Hepatocyte (in vitro differentiated cells): ENCODE results near the gene ZC3H4. TPM values are rescaled to one million over a fixed set of nuclear protein-coding genes. Genes with fewer than 3 reads are reported as not detected.

ENCODE experiments used
- DNase-seq: peaks from one replicate; pipeline ENCODE4 v3.0.0-alpha.2; 2016; ENCODE audit warnings: low spot score
- H2AFZ ChIP-seq: fragments of 200-600 bp; sonication (generic); 2 replicates; pipeline ENCODE4 v1.6.0; 2016; ENCODE audit warnings: antibody characterized with exemption, mild to moderate bottlenecking
- H3K27ac ChIP-seq: fragments of 200-600 bp; sonication (generic); 2 replicates; pipeline ENCODE4 v1.5.1; 2016; ENCODE audit warnings: mild to moderate bottlenecking
- H3K27me3 ChIP-seq: fragments of 200-600 bp; sonication (generic); 2 replicates; pipeline ENCODE4 v1.6.1; 2016
- H3K36me3 ChIP-seq: fragments of 200-600 bp; sonication (generic); replicated peaks from 2 replicates; pipeline ENCODE4 v1.5.1; 2016; ENCODE audit warnings: low read depth; ENCODE audit not compliant: insufficient read depth
- H3K4me1 ChIP-seq: fragments of 200-600 bp; sonication (generic); 2 replicates; pipeline ENCODE4 v1.5.1; 2016; ENCODE audit warnings: mild to moderate bottlenecking, moderate library complexity; ENCODE audit not compliant: insufficient read depth
- H3K4me2 ChIP-seq: fragments of 200-600 bp; sonication (generic); 2 replicates; pipeline ENCODE4 v1.6.0; 2016
- H3K4me3 ChIP-seq: fragments of 200-600 bp; sonication (generic); 2 replicates; pipeline ENCODE4 v1.5.1; 2016; ENCODE audit warnings: mild to moderate bottlenecking
- H3K79me2 ChIP-seq: fragments of 200-600 bp; sonication (generic); 2 replicates; pipeline ENCODE4 v1.6.0; 2017; ENCODE audit warnings: mild to moderate bottlenecking
- H3K9me2 ChIP-seq: fragments of 200-600 bp; sonication (generic); replicated peaks from 2 replicates; pipeline ENCODE4 v1.6.0; 2017; ENCODE audit warnings: mild to moderate bottlenecking; ENCODE audit not compliant: insufficient read depth
- H3K9me3 ChIP-seq: fragments of 200-600 bp; sonication (generic); 2 replicates; pipeline ENCODE4 v1.5.1; 2016; ENCODE audit warnings: low read depth, mild to moderate bottlenecking
- H4K20me1 ChIP-seq: fragments of 200-600 bp; sonication (generic); 2 replicates; pipeline ENCODE4 v1.6.0; 2016; ENCODE audit warnings: mild to moderate bottlenecking; ENCODE audit not compliant: insufficient read depth, poor library complexity, severe bottlenecking
- EZH2 ChIP-seq: fragments of 200-600 bp; sonication (generic); IDR thresholded peaks from 2 replicates; pipeline ENCODE4 v1.6.1; 2016; ENCODE audit warnings: antibody characterized with exemption, mild to moderate bottlenecking, borderline replicate concordance
- EZH2phosphoT487 ChIP-seq: fragments of 200-600 bp; sonication (generic); IDR thresholded peaks from one replicate; pipeline ENCODE4 v1.6.1; 2018; ENCODE audit warnings: antibody characterized with exemption, mild to moderate bottlenecking, low read depth, moderate library complexity; ENCODE audit not compliant: unreplicated experiment, severe bottlenecking
- WGBS: methylation state at CpG from one replicate; pipeline ENCODE4 v1.1.6; 2016; ENCODE audit warnings: low lambda C conversion rate; ENCODE audit errors: missing lambda C conversion rate; 5-methylcytosine and 5-hydroxymethylcytosine counted together
- polyA plus RNA-seq: library from polyadenylated mRNA; unstranded; fragments of >200 nt; fragmentation: Nextera tagmentation; extraction: Ambion mirVana; gene quantifications from 2 replicates; pipeline ENCODE4 v1.2.1, GENCODE V29; 2016
- total RNA-seq: library from RNA; depleted of rRNA; stranded (reverse); fragments of >200 nt; gene quantifications from 2 replicates; pipeline ENCODE4 v1.2.3, GENCODE V29; 2014
- TF ChIP-seq, protein P1 (sequence below): fragments of 200-600 bp; sonication (generic); IDR thresholded peaks from 2 replicates; pipeline ENCODE4 v1.5.1; 2016; ENCODE audit warnings: antibody characterized with exemption, mild to moderate bottlenecking; ENCODE audit not compliant: poor library complexity

The ZC3H4 gene
- total and polyA plus RNA-seq, 2 experiments from 2014 or later: 4.3 to 13.1 TPM

DNA sequence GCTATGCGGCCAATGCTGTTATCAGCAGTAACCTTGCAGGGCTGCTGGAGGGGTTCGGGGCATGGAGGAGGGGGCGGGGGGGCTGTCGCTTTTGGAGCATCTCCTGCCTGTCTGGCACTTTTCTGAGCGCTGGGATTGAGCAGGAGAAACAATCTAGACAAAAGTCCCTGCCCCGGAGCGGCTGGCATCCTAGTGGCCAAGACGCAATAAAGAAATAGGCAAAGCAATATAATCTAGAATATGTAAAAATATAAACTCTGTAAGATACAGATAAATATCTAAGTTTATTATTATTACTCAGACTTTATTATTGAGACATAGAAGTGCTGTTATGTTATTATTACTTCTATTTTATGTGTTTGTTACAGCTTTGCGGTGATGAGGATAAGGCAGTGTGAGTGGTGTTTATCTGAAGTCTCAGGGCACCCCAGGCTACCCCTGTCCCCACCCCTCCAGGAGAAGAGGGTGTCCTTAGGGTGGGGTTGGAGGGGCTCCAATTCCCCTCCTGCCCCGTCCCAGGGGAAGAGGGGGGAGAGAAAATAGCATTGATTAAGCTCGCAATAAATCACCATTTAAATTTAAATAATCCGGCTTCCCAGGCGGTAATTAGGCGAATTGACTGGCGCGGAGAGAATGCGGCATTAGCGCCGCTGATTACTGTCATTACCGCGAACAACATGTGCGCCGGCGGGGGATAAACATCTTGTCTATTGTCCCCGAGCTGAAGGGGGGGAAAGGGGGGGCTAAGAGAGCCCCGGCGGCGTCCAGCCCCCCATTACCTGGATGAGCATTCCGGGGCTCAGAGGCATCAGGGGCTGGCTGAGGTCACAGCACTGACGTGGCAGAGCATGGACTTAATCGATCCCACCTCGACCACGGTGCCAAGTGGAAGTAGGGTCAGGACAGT lies 90.8 kb downstream of the ZC3H4 start:
- Histone ChIP-seq H3K9me2 (no peaks in the 10 kb centered on the region), H3K36me3 (no peaks in the 10 kb centered on the region), H3K4me1 (peaks cover 18% of the 10 kb centered on the region), H3K27ac (no peak overlapping the region), H3K27me3 (peaks cover 67% of the 10 kb centered on the region), H4K20me1 (no peaks in the 10 kb centered on the region), H3K9me3 (no peaks in the 10 kb centered on the region), H3K4me3 (no peak overlapping the region), H2AFZ (no peak overlapping the region), H3K79me2 (no peaks in the 10 kb centered on the region), H3K4me2 (peak overlapping the region; percentile 44)
- 12% methylated on average over 31 of the region's 33 CpGs for WGBS
- TF ChIP-seq, protein P1, sequence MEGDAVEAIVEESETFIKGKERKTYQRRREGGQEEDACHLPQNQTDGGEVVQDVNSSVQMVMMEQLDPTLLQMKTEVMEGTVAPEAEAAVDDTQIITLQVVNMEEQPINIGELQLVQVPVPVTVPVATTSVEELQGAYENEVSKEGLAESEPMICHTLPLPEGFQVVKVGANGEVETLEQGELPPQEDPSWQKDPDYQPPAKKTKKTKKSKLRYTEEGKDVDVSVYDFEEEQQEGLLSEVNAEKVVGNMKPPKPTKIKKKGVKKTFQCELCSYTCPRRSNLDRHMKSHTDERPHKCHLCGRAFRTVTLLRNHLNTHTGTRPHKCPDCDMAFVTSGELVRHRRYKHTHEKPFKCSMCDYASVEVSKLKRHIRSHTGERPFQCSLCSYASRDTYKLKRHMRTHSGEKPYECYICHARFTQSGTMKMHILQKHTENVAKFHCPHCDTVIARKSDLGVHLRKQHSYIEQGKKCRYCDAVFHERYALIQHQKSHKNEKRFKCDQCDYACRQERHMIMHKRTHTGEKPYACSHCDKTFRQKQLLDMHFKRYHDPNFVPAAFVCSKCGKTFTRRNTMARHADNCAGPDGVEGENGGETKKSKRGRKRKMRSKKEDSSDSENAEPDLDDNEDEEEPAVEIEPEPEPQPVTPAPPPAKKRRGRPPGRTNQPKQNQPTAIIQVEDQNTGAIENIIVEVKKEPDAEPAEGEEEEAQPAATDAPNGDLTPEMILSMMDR: no peak
- TF ChIP-seq EZH2 (peak; percentile 76), EZH2phosphoT487 (peak; percentile 25)
- no peak for DNase-seq

DNA sequence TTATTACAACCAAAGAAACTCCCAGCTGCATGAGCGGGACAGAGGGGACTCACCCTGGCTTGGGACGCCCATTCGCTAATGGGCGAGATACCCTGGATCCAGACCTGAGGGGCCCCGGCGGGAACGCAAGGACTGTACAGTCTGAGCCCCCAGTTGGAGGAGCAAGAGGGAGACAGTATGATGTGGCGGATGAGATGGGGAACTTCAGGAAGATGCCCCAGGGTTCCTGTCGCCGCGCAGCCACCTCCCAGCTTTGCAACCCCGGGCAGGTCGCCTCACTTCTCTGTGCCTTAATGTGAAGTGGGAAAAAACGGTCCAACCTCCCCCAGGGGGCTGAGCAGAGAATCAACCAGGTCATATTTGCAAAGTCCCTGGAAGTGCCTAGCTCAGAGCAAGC lies 91.4 kb downstream of the ZC3H4 start:
- Histone ChIP-seq H3K79me2 (no peaks in the 10 kb centered on the region), H3K4me2 (no peak overlapping the region), H3K36me3 (no peaks in the 10 kb centered on the region), H3K4me1 (peaks cover 18% of the 10 kb centered on the region), H3K27ac (no peak overlapping the region), H2AFZ (no peak overlapping the region), H3K9me2 (no peaks in the 10 kb centered on the region), H3K9me3 (no peaks in the 10 kb centered on the region), H4K20me1 (no peaks in the 10 kb centered on the region), H3K4me3 (no peak overlapping the region), H3K27me3 (peaks cover 63% of the 10 kb centered on the region)
- TF ChIP-seq EZH2phosphoT487 (no peak), EZH2 (no peak)
- TF ChIP-seq, protein P1: no peak
- peak; percentile 3 for DNase-seq
- WGBS: 55% methylated on average over 14 of the region's 14 CpGs

- TF ChIP-seq, protein P1: no peak
- TF ChIP-seq EZH2phosphoT487 (peak; percentile 31), EZH2 (peak; percentile 97)
- H3K27me3 ChIP-seq: peaks cover 63% of the 10 kb centered on the region
- peak overlapping the region; percentile 35 for H2AFZ ChIP-seq
- H4K20me1 ChIP-seq: no peaks in the 10 kb centered on the region
- WGBS: 10% methylated on average over 26 of the region's 50 CpGs
- H3K4me3 ChIP-seq: no peak overlapping the region
- peak; percentile 44 for DNase-seq
- H3K4me2 ChIP-seq: peak overlapping the region; percentile 86
- no peaks in the 10 kb centered on the region for H3K79me2 ChIP-seq
- H3K9me2 ChIP-seq: no peaks in the 10 kb centered on the region
- H3K27ac ChIP-seq: no peak overlapping the region
- no peaks in the 10 kb centered on the region for H3K36me3 ChIP-seq
- no peaks in the 10 kb centered on the region for H3K9me3 ChIP-seq
- peaks cover 18% of the 10 kb centered on the region for H3K4me1 ChIP-seq
Measured at GRCh38 chr19:47021536-47022139, 91.9 kb downstream of the ZC3H4 start.
